ENCODE results near the gene OPALIN.

Gene OPALIN

DNA sequence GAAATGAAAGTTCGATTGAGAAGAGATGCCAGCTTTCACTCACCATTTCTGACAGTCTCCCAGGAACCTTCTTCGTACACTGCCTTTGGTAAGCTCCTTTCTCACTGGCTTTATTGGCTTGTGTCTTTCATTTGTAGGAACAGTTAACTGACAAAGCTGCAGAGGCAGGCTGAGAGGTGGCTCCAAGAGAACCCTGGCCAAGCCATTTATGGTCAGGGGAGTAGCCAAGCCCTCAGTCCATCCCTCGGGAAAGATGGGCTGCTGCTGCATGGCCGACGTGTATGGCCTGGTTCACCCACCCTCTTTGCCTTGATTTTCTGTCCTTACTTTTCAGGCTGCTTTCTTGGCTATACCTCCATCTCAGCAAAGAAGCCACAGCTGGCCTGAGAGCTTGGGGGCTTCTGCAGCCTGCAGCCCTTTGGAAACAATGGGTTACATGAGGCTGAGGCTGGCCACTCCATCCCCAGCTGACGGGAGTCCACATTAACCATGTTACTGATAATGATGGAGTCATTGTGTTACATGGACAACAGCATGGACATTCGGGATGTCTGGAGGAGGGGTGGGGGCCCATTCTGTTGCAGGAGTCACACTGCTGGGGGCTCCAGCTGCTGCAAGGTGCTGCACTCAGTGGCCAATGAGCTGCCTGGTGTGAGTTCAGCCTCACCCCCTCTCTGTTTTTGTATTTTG is at the start of gene OPALIN:
Gene OPALIN (minus strand): TSS at position 152 of the 690 bp plus-strand sequence. CDS start 106 bp downstream, at position 46.
- Histone ChIP-seq H3K27me3 (ENCODE audit: control insufficient read depth, insufficient read depth, low read length) (no peaks in the 10 kb centered on the region), H3K9ac (ENCODE audit: low read length) (no peak within 1 kb of the TSS), H3K36me3 (ENCODE audit: control insufficient read depth, insufficient read depth, low read length) (no peaks in the 10 kb centered on the region)

DNA sequence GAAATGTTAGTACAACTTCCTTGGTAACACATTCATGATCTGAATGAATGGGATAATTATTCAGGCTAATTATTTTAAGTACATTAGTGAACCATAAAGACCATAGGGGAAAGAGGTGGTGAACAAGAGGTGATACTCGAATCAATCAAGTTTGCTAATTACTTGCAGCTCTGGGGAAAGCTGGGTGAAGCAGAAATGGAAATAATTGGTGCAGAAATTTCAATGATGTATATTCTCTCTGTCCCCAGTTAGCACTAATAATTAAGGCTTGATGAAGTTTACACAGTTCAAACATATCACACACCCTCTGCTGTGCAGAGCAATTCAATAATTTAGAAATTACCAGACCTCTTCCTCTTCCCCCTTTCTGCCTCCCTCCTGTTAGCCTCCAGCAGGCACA is 49.4 kb upstream of the OPALIN start:
- no peaks in the 10 kb centered on the region for H3K4me1 ChIP-seq (ENCODE audit: control insufficient read depth, insufficient read depth, low read length)
- no peak overlapping the region for H3K4me3 ChIP-seq (ENCODE audit: low read depth, low read length)
- no peak overlapping the region for H3K9ac ChIP-seq (ENCODE audit: low read length)
- H3K9me3 ChIP-seq (ENCODE audit: control insufficient read depth, insufficient read depth, low read depth, low read length): no peaks in the 10 kb centered on the region
- H3K27ac ChIP-seq (ENCODE audit: low read depth, low read length): no peak overlapping the region
- no peaks in the 10 kb centered on the region for H3K27me3 ChIP-seq (ENCODE audit: control insufficient read depth, insufficient read depth, low read length)
- no peaks in the 10 kb centered on the region for H3K36me3 ChIP-seq (ENCODE audit: control insufficient read depth, insufficient read depth, low read length)

More for the DNA sequence above, at the start of gene OPALIN:
- no peaks in the 10 kb centered on the region for H3K9me3 ChIP-seq (ENCODE audit: control insufficient read depth, insufficient read depth, low read depth, low read length)
- H3K27ac ChIP-seq (ENCODE audit: low read depth, low read length): no peak within 1 kb of the TSS
- no peak within 1 kb of the TSS for H3K4me3 ChIP-seq (ENCODE audit: low read depth, low read length)
- H3K4me1 ChIP-seq (ENCODE audit: control insufficient read depth, insufficient read depth, low read length): no peaks in the 10 kb centered on the region

DNA sequence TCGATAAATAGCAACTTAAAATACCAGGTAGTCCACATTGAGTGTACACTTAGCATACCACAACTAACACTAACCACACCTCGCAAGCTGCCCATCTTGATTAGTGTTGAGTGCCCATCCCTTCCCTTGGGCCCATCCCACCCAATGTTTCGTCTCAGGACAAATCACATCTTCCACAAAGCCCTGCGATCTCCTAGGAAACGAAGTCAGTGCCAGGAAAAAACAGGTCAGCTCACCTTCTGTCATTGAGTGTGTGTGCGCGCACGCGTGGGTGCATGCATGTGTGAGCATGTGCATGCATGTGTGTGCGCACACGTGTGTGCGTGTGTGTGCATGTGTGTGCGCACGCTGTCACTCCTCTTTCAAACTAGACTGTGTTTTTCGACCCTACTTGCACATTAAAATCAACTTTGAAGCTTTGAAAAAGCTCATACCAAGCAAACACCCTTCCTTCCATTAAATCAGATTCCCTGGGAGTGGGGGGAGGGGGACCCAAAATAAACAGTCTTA is 48.8 kb upstream of the OPALIN start:
- H3K4me1 ChIP-seq (ENCODE audit: control insufficient read depth, insufficient read depth, low read length): no peaks in the 10 kb centered on the region
- H3K27me3 ChIP-seq (ENCODE audit: control insufficient read depth, insufficient read depth, low read length): no peaks in the 10 kb centered on the region
- no peak overlapping the region for H3K9ac ChIP-seq (ENCODE audit: low read length)
- no peaks in the 10 kb centered on the region for H3K36me3 ChIP-seq (ENCODE audit: control insufficient read depth, insufficient read depth, low read length)
- no peak overlapping the region for H3K4me3 ChIP-seq (ENCODE audit: low read depth, low read length)
- H3K27ac ChIP-seq (ENCODE audit: low read depth, low read length): no peak overlapping the region
- no peaks in the 10 kb centered on the region for H3K9me3 ChIP-seq (ENCODE audit: control insufficient read depth, insufficient read depth, low read depth, low read length)

DNA sequence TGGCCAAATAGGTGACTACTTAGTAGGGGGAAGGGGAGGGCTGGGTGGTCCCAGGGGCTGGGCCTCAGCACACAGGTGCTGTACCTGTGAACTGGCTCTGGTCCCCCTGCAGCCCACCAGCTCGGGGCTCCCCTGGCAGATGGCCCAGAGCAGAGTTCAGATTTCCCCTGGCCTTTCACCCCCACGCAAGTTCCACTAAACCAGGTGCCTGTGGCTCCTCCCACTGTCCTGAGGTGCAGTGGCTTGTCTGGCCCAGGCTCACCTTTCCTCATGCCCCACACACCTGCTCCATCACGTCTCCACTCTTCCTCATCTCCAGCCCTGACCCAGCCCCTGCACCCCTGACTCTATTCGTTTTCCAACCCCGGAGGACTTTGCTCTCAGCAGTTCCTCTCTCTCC is 47.3 kb upstream of the OPALIN start:
- no peak overlapping the region for H3K9ac ChIP-seq (ENCODE audit: low read length)
- H3K4me3 ChIP-seq (ENCODE audit: low read depth, low read length): no peak overlapping the region
- no peaks in the 10 kb centered on the region for H3K27me3 ChIP-seq (ENCODE audit: control insufficient read depth, insufficient read depth, low read length)
- H3K4me1 ChIP-seq (ENCODE audit: control insufficient read depth, insufficient read depth, low read length): no peaks in the 10 kb centered on the region; the same call in 1 of the 2 replicates
- no peaks in the 10 kb centered on the region for H3K9me3 ChIP-seq (ENCODE audit: control insufficient read depth, insufficient read depth, low read depth, low read length)
- no peaks in the 10 kb centered on the region for H3K36me3 ChIP-seq (ENCODE audit: control insufficient read depth, insufficient read depth, low read length)
- no peak overlapping the region for H3K27ac ChIP-seq (ENCODE audit: low read depth, low read length)

DNA sequence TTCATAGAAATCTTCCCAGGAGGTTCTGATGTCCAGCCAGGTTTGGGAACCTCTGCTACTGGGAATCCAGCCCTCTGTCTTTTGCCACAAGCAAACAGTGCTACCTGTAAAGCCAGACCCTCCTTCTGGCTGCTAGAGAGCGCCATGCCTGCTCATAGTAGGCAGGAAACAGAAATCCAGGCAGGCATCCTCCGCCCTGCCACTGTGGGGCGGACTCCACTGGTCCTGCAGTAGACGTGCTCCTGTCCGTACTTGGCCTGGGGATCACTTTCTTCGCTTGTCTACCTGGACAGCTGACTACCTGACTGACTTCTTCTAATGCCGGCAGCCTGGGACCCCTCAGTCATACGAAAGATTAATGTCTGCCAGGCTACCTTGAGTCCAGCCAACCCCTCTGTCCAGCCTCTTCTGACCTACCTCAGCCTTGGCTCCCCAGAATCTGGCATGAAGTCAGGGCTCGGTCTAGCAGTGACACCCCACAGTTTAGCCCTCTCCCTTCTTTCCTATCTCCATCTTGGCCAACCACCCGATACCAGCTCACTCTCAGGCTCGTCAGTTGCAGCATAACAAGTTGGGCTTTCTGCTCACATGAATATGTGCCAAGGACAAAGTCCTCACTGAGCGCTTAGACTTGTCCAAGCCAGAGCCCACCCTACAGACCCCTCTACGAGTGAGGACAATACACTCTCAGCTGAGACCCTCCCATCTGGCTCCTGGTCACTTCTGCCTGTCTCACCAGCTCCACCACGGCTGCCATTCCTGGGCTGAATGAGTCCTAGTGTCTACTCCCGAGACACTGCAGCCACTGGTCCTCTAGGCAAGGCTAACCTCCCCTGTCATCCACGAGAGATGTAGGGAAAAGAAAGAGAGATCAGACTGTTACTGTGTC is 43.9 kb upstream of the OPALIN start:
- Histone ChIP-seq H3K27ac (ENCODE audit: low read depth, low read length) (no peak overlapping the region), H3K4me1 (ENCODE audit: control insufficient read depth, insufficient read depth, low read length) (peaks cover 4% of the 10 kb centered on the region; the same call in 1 of the 2 replicates), H3K4me3 (ENCODE audit: low read depth, low read length) (no peak overlapping the region), H3K9ac (ENCODE audit: low read length) (no peak overlapping the region), H3K27me3 (ENCODE audit: control insufficient read depth, insufficient read depth, low read length) (no peaks in the 10 kb centered on the region), H3K36me3 (ENCODE audit: control insufficient read depth, insufficient read depth, low read length) (no peaks in the 10 kb centered on the region), H3K9me3 (ENCODE audit: control insufficient read depth, insufficient read depth, low read depth, low read length) (no peaks in the 10 kb centered on the region)

- no peak overlapping the region for H3K27ac ChIP-seq (ENCODE audit: low read depth, low read length)
- no peak overlapping the region for H3K9ac ChIP-seq (ENCODE audit: low read length)
- H3K27me3 ChIP-seq (ENCODE audit: control insufficient read depth, insufficient read depth, low read length): peaks cover 4% of the 10 kb centered on the region; the same call in 1 of the 2 replicates
- H3K36me3 ChIP-seq (ENCODE audit: control insufficient read depth, insufficient read depth, low read length): no peaks in the 10 kb centered on the region
- H3K4me1 ChIP-seq (ENCODE audit: control insufficient read depth, insufficient read depth, low read length): peaks cover 4% of the 10 kb centered on the region; the same call in 1 of the 2 replicates
- H3K4me3 ChIP-seq (ENCODE audit: low read depth, low read length): no peak overlapping the region
- no peaks in the 10 kb centered on the region for H3K9me3 ChIP-seq (ENCODE audit: control insufficient read depth, insufficient read depth, low read depth, low read length)
These were observed 42.2 kb upstream of the OPALIN start for GRCh38 chr10:96401036-96401435.

DNA sequence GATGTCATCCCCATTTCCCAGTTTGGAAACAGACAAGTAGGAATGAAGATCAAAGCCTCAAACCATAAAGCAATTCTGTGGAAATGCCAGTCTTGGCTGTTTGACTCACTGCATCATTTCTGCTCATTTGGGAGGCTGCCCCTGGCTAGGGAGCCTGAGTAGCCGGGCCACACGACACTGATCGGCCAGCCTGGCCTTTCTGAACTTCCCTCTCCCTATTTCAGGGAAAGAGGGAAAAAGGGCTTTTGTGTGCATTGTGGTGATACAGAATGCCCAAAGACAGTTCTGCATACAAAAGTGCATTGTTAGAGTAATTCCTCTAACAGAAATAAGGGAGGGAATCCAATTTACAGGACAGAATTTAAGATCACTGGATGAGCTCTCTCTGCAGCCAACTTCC is 41.7 kb upstream of the OPALIN start:
- Histone ChIP-seq H3K36me3 (ENCODE audit: control insufficient read depth, insufficient read depth, low read length) (no peaks in the 10 kb centered on the region), H3K9ac (ENCODE audit: low read length) (no peak overlapping the region), H3K27me3 (ENCODE audit: control insufficient read depth, insufficient read depth, low read length) (peaks cover 4% of the 10 kb centered on the region; the same call in 1 of the 2 replicates), H3K27ac (ENCODE audit: low read depth, low read length) (no peak overlapping the region), H3K4me3 (ENCODE audit: low read depth, low read length) (no peak overlapping the region), H3K4me1 (ENCODE audit: control insufficient read depth, insufficient read depth, low read length) (peaks cover 4% of the 10 kb centered on the region; the same call in 1 of the 2 replicates), H3K9me3 (ENCODE audit: control insufficient read depth, insufficient read depth, low read depth, low read length) (no peaks in the 10 kb centered on the region)

DNA sequence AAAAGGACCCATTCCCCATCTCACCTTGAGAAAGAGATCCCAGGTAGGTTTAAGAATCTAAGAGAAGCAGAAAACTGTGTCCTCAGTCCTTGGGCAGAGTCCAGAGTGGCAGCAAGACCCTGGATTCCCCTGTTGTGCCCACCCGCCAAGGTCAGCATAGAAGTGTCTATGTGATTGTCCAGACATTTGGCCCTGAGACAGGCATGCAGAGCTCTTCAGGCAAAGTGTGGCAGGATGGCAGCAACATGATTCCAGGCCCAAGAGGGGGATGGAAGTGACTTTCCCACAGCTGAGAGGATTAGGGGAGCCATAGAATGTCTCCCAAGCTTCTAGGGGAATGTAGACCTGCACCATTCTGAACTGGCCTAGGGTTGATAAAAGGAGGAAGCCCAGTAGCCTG is 39.1 kb upstream of the OPALIN start:
- H3K27ac ChIP-seq (ENCODE audit: low read depth, low read length): no peak overlapping the region
- H3K4me1 ChIP-seq (ENCODE audit: control insufficient read depth, insufficient read depth, low read length): peaks cover 4% of the 10 kb centered on the region; the same call in 1 of the 2 replicates
- no peak overlapping the region for H3K4me3 ChIP-seq (ENCODE audit: low read depth, low read length)
- no peak overlapping the region for H3K9ac ChIP-seq (ENCODE audit: low read length)
- H3K9me3 ChIP-seq (ENCODE audit: control insufficient read depth, insufficient read depth, low read depth, low read length): no peaks in the 10 kb centered on the region
- peaks cover 4% of the 10 kb centered on the region; the same call in 1 of the 2 replicates for H3K27me3 ChIP-seq (ENCODE audit: control insufficient read depth, insufficient read depth, low read length)
- no peaks in the 10 kb centered on the region for H3K36me3 ChIP-seq (ENCODE audit: control insufficient read depth, insufficient read depth, low read length)

GRCh38 chr10:96395931-96396877 is 37.4 kb upstream of the OPALIN start:
- Histone ChIP-seq H3K27me3 (ENCODE audit: control insufficient read depth, insufficient read depth, low read length) (peaks cover 4% of the 10 kb centered on the region; the same call in 1 of the 2 replicates), H3K36me3 (ENCODE audit: control insufficient read depth, insufficient read depth, low read length) (no peaks in the 10 kb centered on the region), H3K4me1 (ENCODE audit: control insufficient read depth, insufficient read depth, low read length) (peaks cover 4% of the 10 kb centered on the region; the same call in 1 of the 2 replicates), H3K9ac (ENCODE audit: low read length) (no peak overlapping the region), H3K9me3 (ENCODE audit: control insufficient read depth, insufficient read depth, low read depth, low read length) (no peaks in the 10 kb centered on the region), H3K4me3 (ENCODE audit: low read depth, low read length) (peak overlapping the region; percentile 31; the same call in 1 of the 2 replicates), H3K27ac (ENCODE audit: low read depth, low read length) (no peak overlapping the region)

- H3K9ac ChIP-seq (ENCODE audit: low read length): no peak overlapping the region
- no peaks in the 10 kb centered on the region for H3K36me3 ChIP-seq (ENCODE audit: control insufficient read depth, insufficient read depth, low read length)
- H3K27ac ChIP-seq (ENCODE audit: low read depth, low read length): no peak overlapping the region
- no peaks in the 10 kb centered on the region for H3K4me1 ChIP-seq (ENCODE audit: control insufficient read depth, insufficient read depth, low read length)
- H3K9me3 ChIP-seq (ENCODE audit: control insufficient read depth, insufficient read depth, low read depth, low read length): no peaks in the 10 kb centered on the region
- H3K4me3 ChIP-seq (ENCODE audit: low read depth, low read length): no peak overlapping the region
- H3K27me3 ChIP-seq (ENCODE audit: control insufficient read depth, insufficient read depth, low read length): no peaks in the 10 kb centered on the region
These were observed 31.7 kb upstream of the OPALIN start for GRCh38 chr10:96390460-96390864.

Measured in HUES6 (cell line).